DOHH2 (cell line): ENCODE results near the gene RNF215.

Experiments
- EZH2phosphoT487 ChIP-seq: fragments of 200-600 bp; sonication (generic); IDR thresholded peaks from 2 replicates; pipeline ENCODE4 v1.6.1; 2017; ENCODE audit warnings: borderline replicate concordance, mild to moderate bottlenecking, antibody characterized with exemption, low read length, moderate library complexity, mixed read lengths
- TF ChIP-seq, protein P1 (sequence below): fragments of 200-600 bp; sonication (generic); IDR thresholded peaks from one replicate; pipeline ENCODE4 v1.5.1; 2014; ENCODE audit warnings: antibody characterized with exemption, mild to moderate bottlenecking, low read depth, low read length; ENCODE audit not compliant: poor library complexity, severe bottlenecking

- TF ChIP-seq, protein P1, sequence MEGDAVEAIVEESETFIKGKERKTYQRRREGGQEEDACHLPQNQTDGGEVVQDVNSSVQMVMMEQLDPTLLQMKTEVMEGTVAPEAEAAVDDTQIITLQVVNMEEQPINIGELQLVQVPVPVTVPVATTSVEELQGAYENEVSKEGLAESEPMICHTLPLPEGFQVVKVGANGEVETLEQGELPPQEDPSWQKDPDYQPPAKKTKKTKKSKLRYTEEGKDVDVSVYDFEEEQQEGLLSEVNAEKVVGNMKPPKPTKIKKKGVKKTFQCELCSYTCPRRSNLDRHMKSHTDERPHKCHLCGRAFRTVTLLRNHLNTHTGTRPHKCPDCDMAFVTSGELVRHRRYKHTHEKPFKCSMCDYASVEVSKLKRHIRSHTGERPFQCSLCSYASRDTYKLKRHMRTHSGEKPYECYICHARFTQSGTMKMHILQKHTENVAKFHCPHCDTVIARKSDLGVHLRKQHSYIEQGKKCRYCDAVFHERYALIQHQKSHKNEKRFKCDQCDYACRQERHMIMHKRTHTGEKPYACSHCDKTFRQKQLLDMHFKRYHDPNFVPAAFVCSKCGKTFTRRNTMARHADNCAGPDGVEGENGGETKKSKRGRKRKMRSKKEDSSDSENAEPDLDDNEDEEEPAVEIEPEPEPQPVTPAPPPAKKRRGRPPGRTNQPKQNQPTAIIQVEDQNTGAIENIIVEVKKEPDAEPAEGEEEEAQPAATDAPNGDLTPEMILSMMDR, result no peak
- TF ChIP-seq EZH2phosphoT487, result no peak
These were observed 1.3 kb downstream of the RNF215 start for GRCh38 chr22:30385942-30386341.
